ENCODE results near the gene PEX11G. TPM values are rescaled to one million over a fixed set of nuclear protein-coding genes. Genes with fewer than 3 reads are reported as not detected.

PEX11G gene
- total and polyA plus RNA-seq, 10 of the 15 experiments (the other 5 are each of a cell fraction or from before 2014, with no cell fraction given) = 0.05 to 1.8 (median 0.73) TPM; not detected in 1

GRCh38 chr19:7535047-7535997 lies 46.5 kb upstream of the PEX11G start, which contains the start of gene PNPLA6:
PNPLA6 (plus strand) TSS chr19:7535717; CDS start chr19:7535789, 72 bp downstream.
- peak; percentile 86 for ATAC-seq
- Histone ChIP-seq H3K4me2 (ENCODE audit: control insufficient read depth, insufficient read depth) (peak within 1 kb of the TSS; percentile 89), H3K36me3 (ENCODE audit: control insufficient read depth in 2 of 2, insufficient read depth in 2 of 2, low read length in 1 of 2) (peaks cover 0 to 2% of the 10 kb centered on the region in 2 experiments; a peak in 3 of 4 replicates), H3K79me2 (ENCODE audit: control insufficient read depth, insufficient read depth, low read length) (peaks cover 10% of the 10 kb centered on the region), H3K27me3 (replicated peaks in 1 of 2; ENCODE audit: control insufficient read depth in 2 of 2, insufficient read depth in 2 of 2, low read length in 1 of 2) (no peaks in the 10 kb centered on the region), H2AFZ (ENCODE audit: control insufficient read depth, low read depth, low read length) (peak within 1 kb of the TSS; percentile 90), H3K4me1 (ENCODE audit: control insufficient read depth, insufficient read depth, low read length) (peaks cover 4% of the 10 kb centered on the region), H3K4me3 (peak within 1 kb of the TSS; percentile 93), H3K9ac (ENCODE audit: control insufficient read depth, insufficient read depth, low read length) (peak within 1 kb of the TSS; percentile 78), H4K20me1 (ENCODE audit: control insufficient read depth, insufficient read depth) (no peaks in the 10 kb centered on the region), H3K9me3 (replicated peaks; ENCODE audit: control insufficient read depth, insufficient read depth, low read length) (no peaks in the 10 kb centered on the region), H3K27ac (ENCODE audit: control insufficient read depth, insufficient read depth) (peak within 1 kb of the TSS; percentile 45)
- DNase-seq (ENCODE audit: low read depth, low spot score) = peak; percentile 67
- 1% methylated on average over 74 of the region's 76 CpGs for WGBS (ENCODE audit: insufficient coverage, insufficient replicate concordance, low lambda C conversion rate, missing lambda C conversion rate)
- ChIA-PET SMC1A (ENCODE audit: uncharacterized antibody, unreplicated experiment) (interaction anchor here (0.9 to 1.7 kb wide), 4 partner anchors 13 to 148 kb away, joined by 3 to 10 read pairs (median 4); partner anchors contain the start of gene MCOLN1), POLR2A (interaction anchor here (1.0 to 5.1 kb wide), 3 partner anchors 11 to 94 kb away, joined by 3 to 28 read pairs (median 3); partner anchors contain the start of genes MCOLN1, PET100 and XAB2), RAD21 (ENCODE audit: unreplicated experiment) (interaction anchor here (1.0 to 1.7 kb wide), 4 partner anchors 13 to 159 kb away, joined by 3 to 6 read pairs (median 4); partner anchors contain the start of gene MCOLN1), CTCF (interaction anchor here (0.7 to 1.1 kb wide), 3 partner anchors 13 to 168 kb away, joined by 3 to 8 read pairs (median 5); partner anchors contain the start of gene MCOLN1)
- in situ Hi-C loops (cut with MboI) (no loop called here), intact Hi-C loops (cut with micrococcal nuclease; ENCODE audit: unreplicated experiment) (no loop called here)
- BruUV-seq (replicated peaks) = no TSS peak
- FAIRE-seq = peak; percentile 96
- TF ChIP-seq TCF12 (IDR thresholded peaks at IDR 0.05; ENCODE audit: low read depth, low read length) (0 out of 2 replicates have a peak, but pooled peaks have one; percentile 6), SPI1 (IDR thresholded peaks at IDR 0.05; ENCODE audit: borderline replicate concordance, insufficient read depth, low read depth, low read length) (no peak), ZSCAN29 (IDR thresholded peaks at IDR 0.05) (no peak), HDAC6 (IDR thresholded peaks at IDR 0.05; ENCODE audit: unreplicated experiment) (no peak), ZNF384 (IDR thresholded peaks at IDR 0.05; ENCODE audit: borderline replicate concordance, low read depth, low read length) (no peak), DPF2 (IDR thresholded peaks at IDR 0.05) (peak; percentile 54), RELB (IDR thresholded peaks at IDR 0.05; ENCODE audit: low read depth) (peak; percentile 93), EED (IDR thresholded peaks at IDR 0.05; ENCODE audit: low read depth) (no peak), POLR2A (IDR thresholded peaks at IDR 0.05; ENCODE audit: low read depth, low read length) (peak; percentile 62), NR2C2 (IDR thresholded peaks at IDR 0.05; ENCODE audit: borderline replicate concordance, control insufficient read depth, insufficient read length, low read depth) (no peak), NBN (IDR thresholded peaks at IDR 0.05) (peak; percentile 88), ATF7 (IDR thresholded peaks at IDR 0.05; ENCODE audit: low read depth) (peak; percentile 94), CTCF (IDR thresholded peaks at IDR 0.05 in 2 of 3, conservative IDR thresholded peaks at IDR 0.05 in 1 of 3; ENCODE audit: control insufficient read depth in 2 of 3, extremely low read depth in 1 of 3, insufficient read depth in 1 of 3, low read depth in 3 of 3, low read length in 3 of 3) (no peak), MTA3 (IDR thresholded peaks at IDR 0.05; ENCODE audit: borderline replicate concordance, low read length) (no peak), FOS (IDR thresholded peaks at IDR 0.05; ENCODE audit: borderline replicate concordance, extremely low read depth, insufficient read length) (no peak), SUZ12 (IDR thresholded peaks at IDR 0.05; ENCODE audit: unreplicated experiment) (no peak), PML (IDR thresholded peaks at IDR 0.05; ENCODE audit: low read length) (no peak), EGR1 (IDR thresholded peaks at IDR 0.05; ENCODE audit: borderline replicate concordance in 1 of 2, low read depth in 2 of 2, low read length in 2 of 2) (peak; percentile 19 to 96; a peak in 2 of 3 replicates), TARDBP (IDR thresholded peaks at IDR 0.05; ENCODE audit: borderline replicate concordance) (peak; percentile 87)

Data from GM12878 (cell line).